Activated T-helper 1 cell treated with anti-CD3 and anti-CD28 coated beads, Interleukin-2, amount 50 U/mL, for 16 hours (primary cell): Measurements from ENCODE around the gene TCFL5.

Experiments
- DNase-seq, 2 donors: peaks; one replicate each; pipeline ENCODE4 v3.0.0-alpha.2; 2020; ENCODE audit warnings: low read depth in 1 of 2, low spot score in 1 of 2

The TCFL5 gene

GRCh38 chr20:62861726-62862336, at the start of gene TCFL5:
Gene TCFL5, minus strand, starts transcription at chr20:62861822. Its CDS starts 152 bp downstream, at chr20:62861670.
- peak; percentile 91 to 93 for DNase-seq

GRCh38 chr20:62910777-62911497, 49.3 kb upstream of the TCFL5 start:
- DNase-seq, result no peak

- no peak for DNase-seq
Observed at GRCh38 chr20:62910217-62910766, 48.7 kb upstream of the TCFL5 start.

GRCh38 chr20:62908971-62909791, 47.6 kb upstream of the TCFL5 start:
- no peak for DNase-seq

- DNase-seq, result no peak
Observed at GRCh38 chr20:62907384-62908317, 46.0 kb upstream of the TCFL5 start.

GRCh38 chr20:62906647-62907375, 45.2 kb upstream of the TCFL5 start:
- no peak for DNase-seq

GRCh38 chr20:62906209-62906608, 44.6 kb upstream of the TCFL5 start:
- DNase-seq, result no peak

- no peak for DNase-seq
Observed at GRCh38 chr20:62905536-62906117, 44.0 kb upstream of the TCFL5 start.

- DNase-seq, result no peak
Observed at GRCh38 chr20:62902926-62903615, 41.4 kb upstream of the TCFL5 start.

- DNase-seq, result no peak
Observed at GRCh38 chr20:62901891-62902290, 40.3 kb upstream of the TCFL5 start.

GRCh38 chr20:62900692-62901584, 39.3 kb upstream of the TCFL5 start:
- no peak for DNase-seq

GRCh38 chr20:62900052-62900691, 38.5 kb upstream of the TCFL5 start:
- peak; percentile 44 to 51 for DNase-seq

GRCh38 chr20:62899633-62900051, 38.0 kb upstream of the TCFL5 start:
- no peak for DNase-seq

GRCh38 chr20:62898970-62899632, 37.5 kb upstream of the TCFL5 start:
- DNase-seq, result no peak

GRCh38 chr20:62898093-62898964, 36.7 kb upstream of the TCFL5 start:
- DNase-seq, result no peak

- DNase-seq, result no peak
Observed at GRCh38 chr20:62897666-62898065, 36.0 kb upstream of the TCFL5 start.
